Ovary (tissue), 9 donors: Measurements from ENCODE around the gene CAMTA1. TPM values are rescaled to one million over a fixed set of nuclear protein-coding genes. Genes with fewer than 3 reads are reported as not detected.

Source experiments
- DNase-seq, 5 donors: peaks; one replicate each; pipeline ENCODE4 v3.0.0-alpha.2; 2019 to 2020
- H3K27ac ChIP-seq, 2 donors: fragments of 200-600 bp; one replicate each; pipeline versions ENCODE4 v1.5.1 to v1.8.0; 2019 to 2022
- H3K27me3 ChIP-seq: fragments of 200-600 bp; one replicate; pipeline ENCODE4 v1.8.0; 2022
- H3K36me3 ChIP-seq: fragments of 200-600 bp; sonication (generic); one replicate; pipeline ENCODE4 v1.5.1; 2019
- H3K4me1 ChIP-seq: one replicate; pipeline ENCODE4 v1.8.1; 2013; ENCODE audit warnings: mild to moderate bottlenecking, moderate library complexity; ENCODE audit not compliant: insufficient read depth
- H3K4me3 ChIP-seq: fragments of 200-600 bp; sonication (generic); one replicate; pipeline ENCODE4 v1.5.1; 2017
- H3K9me3 ChIP-seq, 2 donors: fragments of 200-600 bp in 1 of 2; sonication (generic) in 1 of 2; one replicate each; pipeline versions ENCODE4 v1.5.1 to v1.8.1; 2013 to 2019; ENCODE audit warnings: mild to moderate bottlenecking in 1 of 2, moderate library complexity in 1 of 2
- EP300 ChIP-seq: sonication (generic); formaldehyde crosslinking; IDR thresholded peaks from one replicate; pipeline ENCODE4 v1.6.1; 2017; ENCODE audit warnings: antibody characterized with exemption
- POLR2A ChIP-seq: fragments of 450-650 bp; IDR thresholded peaks from one replicate; pipeline ENCODE4 v1.6.1; 2017; ENCODE audit warnings: antibody characterized with exemption, mild to moderate bottlenecking, moderate library complexity
- WGBS, 3 donors: extraction: QIAGEN DNeasy Blood & Tissue Kit in 1 of 3; methylation state at CpG; one replicate each; pipeline versions ENCODE4 v1.1.5 to v1.1.7; 2013 to 2017; 5-methylcytosine and 5-hydroxymethylcytosine counted together
- intact Hi-C, 4 donors: fragments of 100-400 bp; cut with DNase I; formaldehyde crosslinking; loops; one replicate each; pipeline versions ENCODE4 v1.11.0 to v1.15.1; 2022 to 2023
- polyA plus RNA-seq, 2 donors: library from polyadenylated mRNA; stranded (reverse); fragments of 200-250 nt in 1 of 2; fragments of 350-450 nt in 1 of 2; fragmentation: Illumina TruSeq in 1 of 2; extraction: RNeasy Lipid Tissue Mini Kit (QIAGEN cat#74804) in 1 of 2; gene quantifications; one replicate each; pipeline ENCODE4 v1.2.3, GENCODE V29; 2013 to 2014
- total RNA-seq, 7 donors: library from RNA; depleted of rRNA in 2 of 7; stranded (reverse); fragments of >200 nt in 2 of 7; fragmentation: NEBNext Ultra II Directional in 3 of 7; extraction: Animal tissue kit (Norgen Biotek cat#: 25700) in 3 of 7; gene quantifications; one replicate each; pipeline versions ENCODE4 v1.1.0 to v1.2.4, GENCODE V29; 2016 to 2023
- TF ChIP-seq, protein P1 (sequence below), 3 donors: fragments of 450-650 bp in 2 of 3; fragments of 200-600 bp in 1 of 3; IDR thresholded peaks; one replicate each; pipeline versions ENCODE4 v1.5.1 to v1.8.0; 2016 to 2022; ENCODE audit warnings: antibody characterized with exemption in 3 of 3, mild to moderate bottlenecking in 1 of 3
- donor health status: DM: no; HTN: no; CAD: no; lungs with moderate emphysema.
- donor health status: DM: no; HTN: no; CAD: no.
- donor health status: Bipolar disorder and iron deficiency.
- donor health status: DM: yes; HTN: yes; CAD: no.
- donor health status: DM: no; HTN: no; CAD: no.
- donor health status: DM: yes; HTN: yes; CAD: no.

Gene CAMTA1
- total and polyA plus RNA-seq, 9 donors: 51.1 to 150 (median 67.4) TPM

GRCh38 chr1:7568053-7568452, 782.8 kb downstream of the CAMTA1 start:
- 93 to 97% (median 97%) methylated on average over 4 of the region's 4 CpGs for WGBS, 3 donors
- DNase-seq: no peak
- no peak overlapping the region for H3K4me3 ChIP-seq
- TF ChIP-seq, protein P1, sequence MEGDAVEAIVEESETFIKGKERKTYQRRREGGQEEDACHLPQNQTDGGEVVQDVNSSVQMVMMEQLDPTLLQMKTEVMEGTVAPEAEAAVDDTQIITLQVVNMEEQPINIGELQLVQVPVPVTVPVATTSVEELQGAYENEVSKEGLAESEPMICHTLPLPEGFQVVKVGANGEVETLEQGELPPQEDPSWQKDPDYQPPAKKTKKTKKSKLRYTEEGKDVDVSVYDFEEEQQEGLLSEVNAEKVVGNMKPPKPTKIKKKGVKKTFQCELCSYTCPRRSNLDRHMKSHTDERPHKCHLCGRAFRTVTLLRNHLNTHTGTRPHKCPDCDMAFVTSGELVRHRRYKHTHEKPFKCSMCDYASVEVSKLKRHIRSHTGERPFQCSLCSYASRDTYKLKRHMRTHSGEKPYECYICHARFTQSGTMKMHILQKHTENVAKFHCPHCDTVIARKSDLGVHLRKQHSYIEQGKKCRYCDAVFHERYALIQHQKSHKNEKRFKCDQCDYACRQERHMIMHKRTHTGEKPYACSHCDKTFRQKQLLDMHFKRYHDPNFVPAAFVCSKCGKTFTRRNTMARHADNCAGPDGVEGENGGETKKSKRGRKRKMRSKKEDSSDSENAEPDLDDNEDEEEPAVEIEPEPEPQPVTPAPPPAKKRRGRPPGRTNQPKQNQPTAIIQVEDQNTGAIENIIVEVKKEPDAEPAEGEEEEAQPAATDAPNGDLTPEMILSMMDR (IDR thresholded peaks at IDR 0.05): no peak
- TF ChIP-seq EP300 (no peak), POLR2A (no peak)
- no peak overlapping the region for H3K27ac ChIP-seq
- no peaks in the 10 kb centered on the region for H3K4me1 ChIP-seq
- no peaks in the 10 kb centered on the region for H3K27me3 ChIP-seq
- H3K9me3 ChIP-seq: no peaks in the 10 kb centered on the region
- intact Hi-C loops: no loop called here
- no peaks in the 10 kb centered on the region for H3K36me3 ChIP-seq

DNA sequence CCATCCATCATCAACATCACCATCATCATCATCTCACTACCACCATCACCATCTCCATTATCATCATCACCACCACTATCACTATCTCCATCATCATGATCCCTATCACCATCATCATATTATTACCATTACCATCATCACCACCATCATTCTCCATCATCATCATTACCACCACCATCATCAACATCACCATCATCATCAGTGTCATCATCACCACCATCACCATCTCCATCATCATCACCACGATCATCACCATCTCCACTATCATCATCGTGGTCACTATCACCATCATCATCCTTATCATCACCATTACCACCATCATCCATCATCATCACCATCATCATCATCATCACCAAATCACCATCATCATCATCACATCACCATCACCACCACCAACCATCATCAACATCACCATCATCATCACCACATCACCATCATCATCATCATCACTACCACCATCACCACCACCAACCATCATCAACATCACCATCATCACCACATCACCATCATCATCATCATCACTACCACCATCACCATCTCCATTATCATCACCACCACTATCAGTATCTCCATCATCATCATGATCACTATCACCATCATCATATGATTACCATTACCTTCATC, 783.8 kb downstream of the CAMTA1 start:
- Histone ChIP-seq H3K27ac (no peak overlapping the region), H3K36me3 (no peaks in the 10 kb centered on the region), H3K4me1 (no peaks in the 10 kb centered on the region), H3K4me3 (no peak overlapping the region), H3K9me3 (no peaks in the 10 kb centered on the region), H3K27me3 (no peaks in the 10 kb centered on the region)
- TF ChIP-seq EP300: no peak
- WGBS, 3 donors: 94 to 99% (median 96%) methylated on average over 2 of the region's 2 CpGs
- intact Hi-C loops: no loop called here
- no peak for DNase-seq

- Histone ChIP-seq H3K9me3 (no peaks in the 10 kb centered on the region), H3K4me3 (no peak overlapping the region), H3K4me1 (no peaks in the 10 kb centered on the region), H3K27ac (no peak overlapping the region), H3K27me3 (no peaks in the 10 kb centered on the region), H3K36me3 (no peaks in the 10 kb centered on the region)
- no peak for DNase-seq
- TF ChIP-seq POLR2A (no peak), EP300 (no peak)
- TF ChIP-seq, protein P1 (IDR thresholded peaks at IDR 0.05): no peak
- WGBS, 3 donors: 73 to 78% (median 74%) methylated on average over 5 of the region's 5 CpGs
- intact Hi-C loops: no loop called here
These were observed 785.1 kb downstream of the CAMTA1 start for GRCh38 chr1:7570311-7570710.

- Histone ChIP-seq H3K27ac (no peak overlapping the region), H3K4me3 (no peak overlapping the region), H3K36me3 (no peaks in the 10 kb centered on the region), H3K4me1 (no peaks in the 10 kb centered on the region), H3K27me3 (no peaks in the 10 kb centered on the region), H3K9me3 (no peaks in the 10 kb centered on the region)
- DNase-seq: no peak
- TF ChIP-seq, protein P1 (IDR thresholded peaks at IDR 0.05): no peak
- TF ChIP-seq EP300 (no peak), POLR2A (no peak)
- 52 to 59% (median 53%) methylated on average over 5 of the region's 5 CpGs for WGBS, 3 donors
- intact Hi-C loops: no loop called here
These were observed 787.4 kb downstream of the CAMTA1 start for GRCh38 chr1:7572654-7573152.

GRCh38 chr1:7573481-7573880, 788.2 kb downstream of the CAMTA1 start:
- no peak overlapping the region for H3K27ac ChIP-seq
- intact Hi-C loops: no loop called here
- no peak overlapping the region for H3K4me3 ChIP-seq
- no peaks in the 10 kb centered on the region for H3K27me3 ChIP-seq
- TF ChIP-seq, protein P1 (IDR thresholded peaks at IDR 0.05): no peak
- TF ChIP-seq EP300 (no peak), POLR2A (no peak)
- DNase-seq: no peak
- no peaks in the 10 kb centered on the region for H3K4me1 ChIP-seq
- 90 to 97% (median 93%) methylated on average over 12 of the region's 12 CpGs for WGBS, 3 donors
- no peaks in the 10 kb centered on the region for H3K36me3 ChIP-seq
- H3K9me3 ChIP-seq: no peaks in the 10 kb centered on the region
